GM23248 (cell line): ENCODE results near the gene MYL7.

Source experiments
- EZH2 ChIP-seq: fragments of 200-600 bp; sonication (generic); IDR thresholded peaks from 2 replicates; pipeline ENCODE4 v1.6.1; 2018; ENCODE audit warnings: antibody characterized with exemption, mild to moderate bottlenecking; ENCODE audit not compliant: insufficient read depth, poor library complexity, severe bottlenecking
- EZH2phosphoT487 ChIP-seq: fragments of 200-600 bp; sonication (generic); IDR thresholded peaks from 2 replicates; pipeline ENCODE4 v1.6.1; 2018; ENCODE audit warnings: antibody characterized with exemption, moderate library complexity, mild to moderate bottlenecking, low read depth; ENCODE audit not compliant: insufficient read depth

DNA sequence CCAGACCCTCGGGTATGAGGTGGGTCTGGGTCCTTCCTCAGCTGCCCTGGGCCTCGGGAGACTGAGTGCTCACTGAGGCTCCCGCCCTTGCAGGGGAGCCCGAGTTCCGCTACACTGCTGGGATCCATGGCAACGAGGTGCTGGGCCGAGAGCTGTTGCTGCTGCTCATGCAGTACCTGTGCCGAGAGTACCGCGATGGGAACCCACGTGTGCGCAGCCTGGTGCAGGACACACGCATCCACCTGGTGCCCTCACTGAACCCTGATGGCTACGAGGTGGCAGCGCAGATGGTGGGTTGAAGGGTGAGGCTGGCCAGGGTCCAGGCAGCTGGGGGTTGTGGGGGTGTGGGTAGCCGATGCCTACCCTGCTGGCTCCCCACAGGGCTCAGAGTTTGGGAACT lies 29.4 kb downstream of the MYL7 start:
- no peak for TF ChIP-seq EZH2phosphoT487
- no peak for TF ChIP-seq EZH2
